HepG2 (cell line): ENCODE results near the gene CFAP221. TPM values are rescaled to one million over a fixed set of nuclear protein-coding genes. Genes with fewer than 3 reads are reported as not detected.

ENCODE experiments used
- ASH2L ChIP-seq: fragments of 300-600, 200-600 bp; sonication (generic); IDR thresholded peaks from 2 replicates; pipeline ENCODE4 v1.7.0; 2017; ENCODE audit warnings: low read depth, mild to moderate bottlenecking, moderate library complexity, mixed read lengths, low read length; ENCODE audit not compliant: insufficient read length
- CBX1 ChIP-seq: IDR thresholded peaks from one replicate; pipeline ENCODE4 v1.6.1; 2016; ENCODE audit warnings: antibody characterized with exemption, low read depth
- E2F1 ChIP-seq: sonication (generic); formaldehyde crosslinking; IDR thresholded peaks from 2 replicates; pipeline ENCODE4 v1.5.0; 2020; ENCODE audit warnings: missing genetic modification reagents
- FOXA3 ChIP-seq: IDR thresholded peaks from 2 replicates; pipeline ENCODE4 v1.6.1; 2016; ENCODE audit warnings: missing genetic modification reagents, missing compliant biosample characterization
- MIER3 ChIP-seq: IDR thresholded peaks from 2 replicates; pipeline ENCODE4 v1.6.1; 2016; ENCODE audit warnings: missing compliant biosample characterization, borderline replicate concordance
- MZF1 ChIP-seq: sonication (generic); formaldehyde crosslinking; IDR thresholded peaks from 2 replicates; pipeline ENCODE4 v1.8.1; 2023; ENCODE audit warnings: mild to moderate bottlenecking, missing genetic modification reagents, borderline replicate concordance
- SOX5 ChIP-seq: IDR thresholded peaks from 2 replicates; pipeline ENCODE4 v1.6.1; 2016; ENCODE audit warnings: borderline replicate concordance
- ZFP91 ChIP-seq: sonication (generic); formaldehyde crosslinking; IDR thresholded peaks from 2 replicates; pipeline ENCODE4 v1.9.0; 2022; ENCODE audit warnings: missing genetic modification reagents, mild to moderate bottlenecking, borderline replicate concordance
- ZNF230 ChIP-seq: sonication (generic); formaldehyde crosslinking; IDR thresholded peaks from 2 replicates; pipeline ENCODE4 v1.4.0; 2020; ENCODE audit warnings: mild to moderate bottlenecking, missing genetic modification reagents
- ZNF234 ChIP-seq: sonication (generic); formaldehyde crosslinking; conservative IDR thresholded peaks from 2 replicates; pipeline ENCODE4 v1.5.1; 2020; ENCODE audit warnings: mild to moderate bottlenecking, missing genetic modification reagents
- ZNF33A ChIP-seq: sonication (generic); formaldehyde crosslinking; IDR thresholded peaks from 2 replicates; pipeline ENCODE4 v1.5.1; 2020; ENCODE audit warnings: missing genetic modification reagents, mild to moderate bottlenecking, moderate library complexity, borderline replicate concordance
- ZNF576 ChIP-seq: sonication (generic); formaldehyde crosslinking; IDR thresholded peaks from 2 replicates; pipeline ENCODE4 v1.4.0; 2020; ENCODE audit warnings: mild to moderate bottlenecking, missing genetic modification reagents
- ZNF598 ChIP-seq: sonication (generic); formaldehyde crosslinking; IDR thresholded peaks from 2 replicates; pipeline ENCODE4 v1.5.1; 2020; ENCODE audit warnings: mild to moderate bottlenecking, missing genetic modification reagents, borderline replicate concordance
- polyA plus RNA-seq, 8 experiments: library from polyadenylated mRNA; depleted of rRNA in 3 of 8; stranded (reverse) in 7 of 8; unstranded in 1 of 8; fragments of >200 nt; fragmentation: Illumina TruSeq in 4 of 8; extraction: Trizol in 4 of 8; gene quantifications; 2 replicates each; pipeline versions ENCODE4 v1.2.1 to v1.2.3, GENCODE V29; 2011 to 2016; ENCODE audit warnings: low read depth in 4 of 8, missing spikeins in 1 of 8, mixed read lengths in 1 of 8; ENCODE audit not compliant: insufficient read depth in 1 of 8
- total RNA-seq, 5 experiments: library from RNA; depleted of rRNA; stranded (reverse); fragments of >200 nt; fragmentation: Illumina TruSeq; extraction: Trizol; gene quantifications; 2 replicates each; pipeline ENCODE4 v1.2.3, GENCODE V29; 2016; ENCODE audit warnings: low read depth in 1 of 5
- TF ChIP-seq, protein P1 (sequence below): sonication (generic); formaldehyde crosslinking; IDR thresholded peaks from 2 replicates; pipeline ENCODE4 v1.5.0; 2020; ENCODE audit warnings: mild to moderate bottlenecking, missing genetic modification reagents, borderline replicate concordance
- TF ChIP-seq, protein P2 (sequence below): sonication (generic); formaldehyde crosslinking; IDR thresholded peaks from 2 replicates; pipeline ENCODE4 v1.9.0; 2021; ENCODE audit warnings: missing genetic modification reagents, borderline replicate concordance

The CFAP221 gene
- total and polyA plus RNA-seq, 2 of the 13 experiments (the other 11 are each of a cell fraction or from before 2014, with no cell fraction given), result not detected

- TF ChIP-seq, protein P1, sequence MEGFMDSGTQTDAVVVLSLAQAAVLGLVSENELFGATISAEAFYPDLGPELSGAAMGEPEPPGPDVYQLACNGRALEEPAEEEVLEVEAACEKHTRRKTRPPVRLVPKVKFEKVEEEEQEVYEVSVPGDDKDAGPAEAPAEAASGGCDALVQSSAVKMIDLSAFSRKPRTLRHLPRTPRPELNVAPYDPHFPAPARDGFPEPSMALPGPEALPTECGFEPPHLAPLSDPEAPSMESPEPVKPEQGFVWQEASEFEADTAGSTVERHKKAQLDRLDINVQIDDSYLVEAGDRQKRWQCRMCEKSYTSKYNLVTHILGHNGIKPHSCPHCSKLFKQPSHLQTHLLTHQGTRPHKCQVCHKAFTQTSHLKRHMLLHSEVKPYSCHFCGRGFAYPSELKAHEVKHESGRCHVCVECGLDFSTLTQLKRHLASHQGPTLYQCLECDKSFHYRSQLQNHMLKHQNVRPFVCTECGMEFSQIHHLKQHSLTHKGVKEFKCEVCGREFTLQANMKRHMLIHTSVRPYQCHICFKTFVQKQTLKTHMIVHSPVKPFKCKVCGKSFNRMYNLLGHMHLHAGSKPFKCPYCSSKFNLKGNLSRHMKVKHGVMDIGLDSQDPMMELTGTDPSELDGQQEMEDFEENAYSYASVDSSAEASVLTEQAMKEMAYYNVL (CRISPR knock-in tag), result 0 out of 2 replicates have a peak, but pooled peaks have one; percentile 26
- TF ChIP-seq E2F1 (CRISPR knock-in tag) (no peak), SOX5 (peak; percentile 13; the same call in 1 of the 2 replicates), ZNF230 (CRISPR knock-in tag) (no peak), ASH2L (peak; percentile 39), FOXA3 (CRISPR knock-in tag) (peak; percentile 45; the same call in 1 of the 2 replicates), CBX1 (no peak), ZFP91 (CRISPR knock-in tag) (0 out of 2 replicates have a peak, but pooled peaks have one; percentile 10), ZNF234 (CRISPR knock-in tag) (no peak), MZF1 (CRISPR knock-in tag) (no peak), ZNF598 (CRISPR knock-in tag) (no peak), ZNF576 (CRISPR knock-in tag) (no peak), ZNF33A (no peak), MIER3 (CRISPR knock-in tag) (no peak)
- TF ChIP-seq, protein P2, sequence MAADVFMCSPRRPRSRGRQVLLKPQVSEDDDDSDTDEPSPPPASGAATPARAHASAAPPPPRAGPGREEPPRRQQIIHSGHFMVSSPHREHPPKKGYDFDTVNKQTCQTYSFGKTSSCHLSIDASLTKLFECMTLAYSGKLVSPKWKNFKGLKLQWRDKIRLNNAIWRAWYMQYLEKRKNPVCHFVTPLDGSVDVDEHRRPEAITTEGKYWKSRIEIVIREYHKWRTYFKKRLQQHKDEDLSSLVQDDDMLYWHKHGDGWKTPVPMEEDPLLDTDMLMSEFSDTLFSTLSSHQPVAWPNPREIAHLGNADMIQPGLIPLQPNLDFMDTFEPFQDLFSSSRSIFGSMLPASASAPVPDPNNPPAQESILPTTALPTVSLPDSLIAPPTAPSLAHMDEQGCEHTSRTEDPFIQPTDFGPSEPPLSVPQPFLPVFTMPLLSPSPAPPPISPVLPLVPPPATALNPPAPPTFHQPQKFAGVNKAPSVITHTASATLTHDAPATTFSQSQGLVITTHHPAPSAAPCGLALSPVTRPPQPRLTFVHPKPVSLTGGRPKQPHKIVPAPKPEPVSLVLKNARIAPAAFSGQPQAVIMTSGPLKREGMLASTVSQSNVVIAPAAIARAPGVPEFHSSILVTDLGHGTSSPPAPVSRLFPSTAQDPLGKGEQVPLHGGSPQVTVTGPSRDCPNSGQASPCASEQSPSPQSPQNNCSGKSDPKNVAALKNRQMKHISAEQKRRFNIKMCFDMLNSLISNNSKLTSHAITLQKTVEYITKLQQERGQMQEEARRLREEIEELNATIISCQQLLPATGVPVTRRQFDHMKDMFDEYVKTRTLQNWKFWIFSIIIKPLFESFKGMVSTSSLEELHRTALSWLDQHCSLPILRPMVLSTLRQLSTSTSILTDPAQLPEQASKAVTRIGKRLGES (CRISPR knock-in tag), result no peak
Measured at GRCh38 chr2:119694845-119695521, 150.7 kb downstream of the CFAP221 start (continued).
